K562 (cell line): ENCODE measurements around the gene OR1E2. TPM values are rescaled to one million over a fixed set of nuclear protein-coding genes. Genes with fewer than 3 reads are reported as not detected.

Experiments used
- ATAC-seq: fragments of 200-7000 bp; cut with Tn5 transposase; 3 replicates; pipeline ENCODE4 v1.9.1; 2020; ENCODE audit warnings: moderate library complexity
- BruUV-seq: library from RNA; stranded (reverse); fragments of 400-500 nt; replicated peaks from 2 replicates; lab custom pipeline; 2021; lab: Mats Ljungman, UMichigan
- CTCF ChIA-PET: fragments of 300-600 bp; formaldehyde crosslinking; extraction: SDS; loops from one replicate; lab custom pipeline; 2021; ENCODE audit warnings: low intra/inter-chr PET ratio; lab: Yijun Ruan, JAX
- POLR2A ChIA-PET: fragments of 300-600, 350-650 bp; sonication (Branson Sonifier 250); formaldehyde crosslinking; extraction: SDS; loops from one replicate; lab custom pipeline; 2021; ENCODE audit warnings: antibody characterized with exemption, inconsistent platforms; lab: Yijun Ruan, JAX
- DNase-seq, 4 experiments: peaks; one replicate each; pipeline versions ENCODE4 v3.0.0 to v3.0.0-alpha.2; 2011 to 2018; ENCODE audit warnings: low spot score in 3 of 4, mixed read lengths in 3 of 4; ENCODE audit errors: extremely low read depth in 1 of 4
- FAIRE-seq: peaks from 2 replicates; lab custom pipeline; 2011; peaks lifted over from hg19 to GRCh38; lab: Jason Lieb, UNC
- H2AFZ ChIP-seq: 2 replicates; pipeline ENCODE4 v1.6.0; 2011; ENCODE audit warnings: low read depth, low read length, control low read depth, inconsistent platforms
- H3K27ac ChIP-seq: fragments of 200-600 bp; 3 replicates; pipeline ENCODE4 v1.8.0; 2011; ENCODE audit warnings: low read depth, mild to moderate bottlenecking, control low read depth, inconsistent platforms, low read length, moderate library complexity, mixed read lengths; ENCODE audit errors: extremely low read depth
- H3K27me3 ChIP-seq, 2 experiments: fragments of 300-600 bp in 1 of 2; 2 replicates in 1 of 2; 3 replicates in 1 of 2; pipeline versions ENCODE4 v1.6.0 to v1.8.0; 2011; ENCODE audit warnings: inconsistent platforms in 2 of 2, low read length in 2 of 2, mild to moderate bottlenecking in 1 of 2, mixed read lengths in 1 of 2, moderate library complexity in 1 of 2; ENCODE audit not compliant: control insufficient read depth in 2 of 2, insufficient read depth in 2 of 2
- H3K36me3 ChIP-seq: fragments of 300-600 bp; 3 replicates; pipeline ENCODE4 v1.8.0; 2011; ENCODE audit warnings: mild to moderate bottlenecking, low read length, inconsistent platforms; ENCODE audit not compliant: control insufficient read depth, insufficient read depth
- H3K4me1 ChIP-seq, 2 experiments: fragments of 200-600 bp in 1 of 2; replicated peaks in 1 of 2; 2 replicates in 1 of 2; 3 replicates in 1 of 2; pipeline versions ENCODE4 v1.5.1 to v1.8.0; 2011; ENCODE audit warnings: inconsistent platforms in 2 of 2, low read length in 2 of 2, mild to moderate bottlenecking in 1 of 2, mixed read lengths in 1 of 2, moderate library complexity in 1 of 2; ENCODE audit not compliant: control insufficient read depth in 2 of 2, insufficient read depth in 2 of 2
- H3K4me2 ChIP-seq: 2 replicates; pipeline ENCODE4 v1.6.1; 2011; ENCODE audit warnings: low read length, control low read depth, inconsistent platforms, mixed read lengths; ENCODE audit not compliant: insufficient read depth
- H3K4me3 ChIP-seq: fragments of 200-600 bp; sonication (generic), shearing (Covaris generic); 2 replicates; pipeline ENCODE4 v1.5.1; 2016; ENCODE audit warnings: control low read depth, inconsistent platforms
- H3K79me2 ChIP-seq: fragments of 200-600 bp; 3 replicates; pipeline ENCODE4 v1.8.0; 2011; ENCODE audit warnings: low read length, inconsistent platforms; ENCODE audit not compliant: control insufficient read depth, insufficient read depth
- H3K9ac ChIP-seq, 2 experiments: 2 replicates each; pipeline versions ENCODE4 v1.6.0 to v1.6.1; 2011; ENCODE audit warnings: low read depth in 2 of 2, low read length in 2 of 2, control low read depth in 1 of 2, inconsistent platforms in 1 of 2, mild to moderate bottlenecking in 1 of 2, mixed read lengths in 1 of 2; ENCODE audit not compliant: insufficient read depth in 1 of 2
- H3K9me1 ChIP-seq: one replicate; pipeline ENCODE4 v1.6.0; 2011; ENCODE audit warnings: inconsistent platforms, mild to moderate bottlenecking, low read length, moderate library complexity; ENCODE audit not compliant: control insufficient read depth, insufficient read depth
- H3K9me3 ChIP-seq: replicated peaks from 2 replicates; pipeline ENCODE4 v1.5.1; 2011; ENCODE audit warnings: low read depth, low read length, inconsistent platforms; ENCODE audit not compliant: control insufficient read depth, insufficient read depth
- H4K20me1 ChIP-seq: replicated peaks from 2 replicates; pipeline ENCODE4 v1.6.1; 2011; ENCODE audit warnings: low read length, inconsistent platforms, mixed read lengths; ENCODE audit not compliant: control insufficient read depth, insufficient read depth
- BMI1 ChIP-seq: fragments of 150-350 bp; IDR thresholded peaks from 2 replicates; pipeline ENCODE4 v1.6.1; 2014; ENCODE audit warnings: low read length
- CHCHD3 ChIP-seq: fragments of 250-450 bp; sonication (Bioruptor Pico); IDR thresholded peaks from 2 replicates; pipeline ENCODE4 v2.1.2; 2022; ENCODE audit warnings: mild to moderate bottlenecking
- CREB3L1 ChIP-seq: fragments of 450-650 bp; IDR thresholded peaks from 2 replicates; pipeline ENCODE4 v1.6.1; 2014; ENCODE audit warnings: low read depth, mild to moderate bottlenecking, moderate library complexity, borderline replicate concordance
- MTA2 ChIP-seq: fragments of 450-650 bp; IDR thresholded peaks from 2 replicates; pipeline ENCODE4 v1.6.1; 2016; ENCODE audit warnings: low read depth
- PHB ChIP-seq: fragments of 250-450 bp; sonication (Bioruptor Pico); IDR thresholded peaks from 2 replicates; pipeline ENCODE4 v1.5.0; 2021
- SRSF9 ChIP-seq: fragments of 200-400 bp; formaldehyde crosslinking; IDR thresholded peaks from 2 replicates; pipeline ENCODE4 v1.6.1; 2017; ENCODE audit warnings: low read depth, low read length, borderline replicate concordance
- TAL1 ChIP-seq: fragments of 450-650 bp; IDR thresholded peaks from 2 replicates; pipeline ENCODE4 v1.6.1; 2016; ENCODE audit warnings: mild to moderate bottlenecking
- THRAP3 ChIP-seq: fragments of 450-650 bp; IDR thresholded peaks from 2 replicates; pipeline ENCODE4 v1.6.1; 2016; ENCODE audit warnings: mild to moderate bottlenecking, inconsistent platforms, borderline replicate concordance
- XRCC5 ChIP-seq: fragments of 200-400 bp; formaldehyde crosslinking; IDR thresholded peaks from 2 replicates; pipeline ENCODE4 v1.6.1; 2017; ENCODE audit warnings: low read depth, mild to moderate bottlenecking, low read length
- ZNF75A ChIP-seq: fragments of 450-650 bp; formaldehyde crosslinking; IDR thresholded peaks from 2 replicates; pipeline ENCODE4 v1.4.0; 2020; ENCODE audit warnings: mild to moderate bottlenecking
- WGBS: fragments of 100-300 bp; shearing (Covaris generic); methylation state at CpG from one replicate; pipeline ENCODE4 v1.1.6; 2016; ENCODE audit warnings: low coverage, mixed read lengths; ENCODE audit not compliant: insufficient coverage; ENCODE audit errors: missing lambda C conversion rate; 5-methylcytosine and 5-hydroxymethylcytosine counted together
- in situ Hi-C: fragments of 300-500 bp; cut with MboI; formaldehyde crosslinking; loops from 4 replicates; pipeline ENCODE4 v1.15.0; 2018; ENCODE audit warnings: inconsistent platforms, mixed read lengths
- intact Hi-C: fragments of 100-400 bp; cut with micrococcal nuclease; formaldehyde crosslinking; loops from 2 replicates; pipeline ENCODE4 v1.14.2; 2022
- polyA plus RNA-seq, 8 experiments: library from polyadenylated mRNA; depleted of rRNA in 4 of 8; stranded (reverse) in 5 of 8; unstranded in 3 of 8; fragments of >200 nt; fragmentation: Nextera tagmentation in 2 of 8; fragmentation: Illumina TruSeq in 1 of 8; extraction: Ambion mirVana in 2 of 8; extraction: Trizol in 1 of 8; gene quantifications; 2 replicates each; pipeline versions ENCODE4 v1.2.1 to v1.2.3, GENCODE V29; 2011 to 2014; ENCODE audit warnings: inconsistent platforms in 1 of 8, missing spikeins in 1 of 8
- total RNA-seq, 7 experiments: library from RNA; depleted of rRNA in 6 of 7; stranded (reverse); fragments of >200 nt in 6 of 7; fragmentation: Illumina TruSeq in 2 of 7; extraction: Trizol in 2 of 7; gene quantifications; 2 replicates each; pipeline versions ENCODE4 v1.2.1 to v1.2.3, GENCODE V29; 2011 to 2021; ENCODE audit warnings: low replicate concordance in 1 of 7

Gene OR1E2
- total and polyA plus RNA-seq, 9 of the 15 experiments (the other 6 are each of a cell fraction or from before 2014, with no cell fraction given) = not detected

GRCh38 chr17:3475812-3476610, 42.4 kb upstream of the OR1E2 start, which contains the start of gene ASPA:
Gene ASPA (plus strand): TSS chr17:3475997. CDS start chr17:3476160, 163 bp downstream.
- Histone ChIP-seq H3K36me3 (no peaks in the 10 kb centered on the region), H3K4me2 (no peak within 1 kb of the TSS), H3K9ac (no peak within 1 kb of the TSS), H3K4me3 (no peak within 1 kb of the TSS), H4K20me1 (no peaks in the 10 kb centered on the region), H3K4me1 (no peaks in the 10 kb centered on the region; a peak in 1 of 5 replicates), H3K9me3 (no peaks in the 10 kb centered on the region), H3K9me1 (no peaks in the 10 kb centered on the region), H3K79me2 (no peaks in the 10 kb centered on the region), H2AFZ (no peak within 1 kb of the TSS), H3K27me3 (peaks cover 12 to 17% of the 10 kb centered on the region in 2 experiments; a peak in 3 of 5 replicates), H3K27ac (no peak within 1 kb of the TSS)
- ChIA-PET CTCF (no interaction called here), POLR2A (no interaction called here)
- no peak for DNase-seq
- no TSS peak for BruUV-seq
- no peak for FAIRE-seq
- TF ChIP-seq PHB (CRISPR knock-in tag) (no peak), CREB3L1 (no peak), CHCHD3 (CRISPR knock-in tag) (no peak), XRCC5 (no peak), SRSF9 (no peak), MTA2 (no peak), THRAP3 (no peak), ZNF75A (CRISPR knock-in tag) (no peak), TAL1 (no peak), BMI1 (no peak)
- intact Hi-C loops (no loop called here), in situ Hi-C loops (no loop called here)
- 0% methylated on average over 6 of the region's 7 CpGs for WGBS
- ATAC-seq = no peak
